Measurements from ENCODE around the gene HSD11B2.

The HSD11B2 gene

DNA sequence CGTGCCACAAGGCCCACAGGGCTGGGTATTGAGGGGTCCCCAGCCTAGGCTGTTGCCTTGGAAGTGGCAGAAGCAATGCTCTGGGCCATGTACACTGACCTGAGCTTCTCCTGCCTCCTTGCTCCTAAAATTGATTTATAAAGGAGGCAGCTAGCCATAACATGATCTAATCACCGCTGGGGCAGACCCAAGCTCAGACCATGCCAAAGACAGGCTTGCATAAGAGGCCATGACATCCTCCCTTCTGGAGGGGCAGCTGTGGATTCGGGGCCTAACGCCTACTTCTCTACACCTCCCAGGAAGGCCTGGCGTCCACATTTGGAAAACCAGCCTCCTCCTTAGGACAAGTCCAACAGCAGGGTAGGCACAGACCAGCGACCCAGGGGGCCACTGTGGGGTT is 12.3 kb downstream of the HSD11B2 start:
- DNase-seq, result no peak
- H3K36me3 ChIP-seq (replicated peaks), result peaks cover 21% of the 10 kb centered on the region
- TF ChIP-seq, protein P1, sequence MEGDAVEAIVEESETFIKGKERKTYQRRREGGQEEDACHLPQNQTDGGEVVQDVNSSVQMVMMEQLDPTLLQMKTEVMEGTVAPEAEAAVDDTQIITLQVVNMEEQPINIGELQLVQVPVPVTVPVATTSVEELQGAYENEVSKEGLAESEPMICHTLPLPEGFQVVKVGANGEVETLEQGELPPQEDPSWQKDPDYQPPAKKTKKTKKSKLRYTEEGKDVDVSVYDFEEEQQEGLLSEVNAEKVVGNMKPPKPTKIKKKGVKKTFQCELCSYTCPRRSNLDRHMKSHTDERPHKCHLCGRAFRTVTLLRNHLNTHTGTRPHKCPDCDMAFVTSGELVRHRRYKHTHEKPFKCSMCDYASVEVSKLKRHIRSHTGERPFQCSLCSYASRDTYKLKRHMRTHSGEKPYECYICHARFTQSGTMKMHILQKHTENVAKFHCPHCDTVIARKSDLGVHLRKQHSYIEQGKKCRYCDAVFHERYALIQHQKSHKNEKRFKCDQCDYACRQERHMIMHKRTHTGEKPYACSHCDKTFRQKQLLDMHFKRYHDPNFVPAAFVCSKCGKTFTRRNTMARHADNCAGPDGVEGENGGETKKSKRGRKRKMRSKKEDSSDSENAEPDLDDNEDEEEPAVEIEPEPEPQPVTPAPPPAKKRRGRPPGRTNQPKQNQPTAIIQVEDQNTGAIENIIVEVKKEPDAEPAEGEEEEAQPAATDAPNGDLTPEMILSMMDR (IDR thresholded peaks at IDR 0.05; ENCODE audit: low read depth, low read length, missing control alignments), result no peak

DNA sequence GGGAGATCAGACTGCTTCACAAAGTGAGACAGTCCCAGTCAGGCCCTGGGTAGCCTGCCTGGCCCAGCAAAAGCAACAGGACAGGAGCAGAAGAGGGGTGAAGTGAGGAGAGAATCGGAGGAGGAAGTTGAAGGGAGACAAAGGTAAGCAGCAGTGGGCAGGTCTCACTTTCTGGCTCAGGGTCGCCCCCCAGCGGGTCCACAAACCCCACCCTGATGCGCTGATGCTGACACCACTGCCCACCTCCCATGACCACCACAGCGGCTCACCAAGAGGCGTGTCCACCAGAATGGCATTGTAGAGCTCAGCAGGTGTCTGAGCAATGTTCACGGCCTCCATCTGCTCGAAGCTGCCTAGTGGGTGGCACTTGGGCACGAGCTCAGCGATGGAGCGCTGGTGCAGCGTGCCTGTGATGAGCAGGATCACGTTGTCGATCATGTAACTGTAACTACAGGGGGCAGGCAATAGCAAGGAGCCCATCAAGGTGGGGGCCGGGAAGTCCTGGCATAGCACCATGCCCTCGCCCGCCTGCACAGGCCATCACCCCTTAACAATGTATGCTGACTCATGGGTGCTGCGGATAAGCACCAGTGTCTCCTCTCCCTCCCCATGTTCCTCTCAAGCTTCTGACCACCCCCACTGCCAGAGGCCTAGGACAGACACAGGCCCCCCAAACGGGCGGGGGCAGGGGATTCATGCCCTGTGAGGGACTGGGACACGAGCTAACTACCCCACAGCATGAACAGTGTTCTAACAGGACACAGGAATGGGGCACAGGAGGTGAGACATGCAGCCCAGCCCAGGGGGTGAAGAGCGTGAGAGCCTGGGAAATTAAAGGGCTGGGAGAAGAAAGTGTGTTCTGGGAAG is 13.6 kb downstream of the HSD11B2 start:
- Histone ChIP-seq H3K27me3 (replicated peaks) (no peaks in the 10 kb centered on the region), H3K36me3 (replicated peaks) (peaks cover 13% of the 10 kb centered on the region), H3K4me3 (ENCODE audit: low read depth, low read length) (no peak overlapping the region), H3K27ac (no peak overlapping the region)
- TF ChIP-seq, protein P1 (IDR thresholded peaks at IDR 0.05; ENCODE audit: low read depth, low read length, missing control alignments), result peak; percentile 8
- in situ Hi-C loops (cut with HindIII; ENCODE audit: low pct_ligation_motif_present, low sequenced_read_pairs), result no loop called here
- DNase-seq, result no peak

More for the DNA sequence above, 12.3 kb downstream of the HSD11B2 start:
- no peak overlapping the region for H3K27ac ChIP-seq
- in situ Hi-C loops (cut with HindIII; ENCODE audit: low pct_ligation_motif_present, low sequenced_read_pairs), result no loop called here
- no peaks in the 10 kb centered on the region for H3K27me3 ChIP-seq (replicated peaks)
- no peak overlapping the region for H3K4me3 ChIP-seq (ENCODE audit: low read depth, low read length)

DNA sequence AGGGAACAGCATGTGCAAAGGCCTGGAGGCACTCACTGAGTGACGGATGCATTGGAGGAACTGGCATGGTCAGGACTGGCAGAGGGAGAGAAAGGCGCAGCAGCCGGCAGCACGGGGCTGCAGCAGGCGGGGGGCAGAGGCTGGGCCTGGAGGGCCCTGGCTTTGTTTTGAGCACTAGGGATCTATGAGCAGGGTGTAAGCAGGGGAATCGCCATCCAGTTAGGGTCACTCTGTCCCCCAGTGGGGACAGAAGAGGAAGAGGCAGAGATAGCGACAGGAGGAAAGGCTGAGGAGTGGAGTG is 14.2 kb downstream of the HSD11B2 start:
- Histone ChIP-seq H3K27me3 (replicated peaks) (no peaks in the 10 kb centered on the region), H3K4me3 (ENCODE audit: low read depth, low read length) (no peak overlapping the region), H3K36me3 (replicated peaks) (peaks cover 13% of the 10 kb centered on the region), H3K27ac (no peak overlapping the region)
- in situ Hi-C loops (cut with HindIII; ENCODE audit: low pct_ligation_motif_present, low sequenced_read_pairs), result no loop called here
- TF ChIP-seq, protein P1 (IDR thresholded peaks at IDR 0.05; ENCODE audit: low read depth, low read length, missing control alignments), result no peak
- no peak for DNase-seq

DNA sequence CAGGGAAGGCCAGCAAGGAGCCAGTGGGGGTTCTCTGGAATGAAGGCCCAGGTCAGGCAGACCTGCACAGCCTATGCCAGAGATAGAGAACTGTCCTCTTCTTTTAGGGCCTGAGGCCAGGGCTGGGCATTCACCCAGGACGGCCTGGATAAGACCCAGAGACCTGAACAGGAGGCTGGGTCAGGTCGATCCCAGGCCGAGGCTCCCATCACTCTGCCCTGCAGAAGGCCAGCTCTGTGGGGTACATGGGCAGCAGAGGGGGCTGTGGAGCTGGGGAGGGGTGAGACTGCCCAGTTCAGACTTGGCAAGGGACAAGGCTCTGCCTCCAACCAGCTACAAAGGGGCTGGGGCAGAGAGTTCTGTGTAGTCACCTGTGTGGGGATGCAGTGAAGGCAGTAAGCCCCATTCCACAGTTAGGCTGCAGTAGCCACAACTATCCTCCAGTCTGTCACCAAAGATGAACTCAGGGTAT is 14.6 kb downstream of the HSD11B2 start:
- Histone ChIP-seq H3K36me3 (replicated peaks) (peaks cover 13% of the 10 kb centered on the region), H3K4me3 (ENCODE audit: low read depth, low read length) (no peak overlapping the region), H3K27me3 (replicated peaks) (no peaks in the 10 kb centered on the region), H3K27ac (no peak overlapping the region)
- TF ChIP-seq, protein P1 (IDR thresholded peaks at IDR 0.05; ENCODE audit: low read depth, low read length, missing control alignments), result peak; percentile 33
- in situ Hi-C loops (cut with HindIII; ENCODE audit: low pct_ligation_motif_present, low sequenced_read_pairs), result no loop called here
- DNase-seq, result no peak

DNA sequence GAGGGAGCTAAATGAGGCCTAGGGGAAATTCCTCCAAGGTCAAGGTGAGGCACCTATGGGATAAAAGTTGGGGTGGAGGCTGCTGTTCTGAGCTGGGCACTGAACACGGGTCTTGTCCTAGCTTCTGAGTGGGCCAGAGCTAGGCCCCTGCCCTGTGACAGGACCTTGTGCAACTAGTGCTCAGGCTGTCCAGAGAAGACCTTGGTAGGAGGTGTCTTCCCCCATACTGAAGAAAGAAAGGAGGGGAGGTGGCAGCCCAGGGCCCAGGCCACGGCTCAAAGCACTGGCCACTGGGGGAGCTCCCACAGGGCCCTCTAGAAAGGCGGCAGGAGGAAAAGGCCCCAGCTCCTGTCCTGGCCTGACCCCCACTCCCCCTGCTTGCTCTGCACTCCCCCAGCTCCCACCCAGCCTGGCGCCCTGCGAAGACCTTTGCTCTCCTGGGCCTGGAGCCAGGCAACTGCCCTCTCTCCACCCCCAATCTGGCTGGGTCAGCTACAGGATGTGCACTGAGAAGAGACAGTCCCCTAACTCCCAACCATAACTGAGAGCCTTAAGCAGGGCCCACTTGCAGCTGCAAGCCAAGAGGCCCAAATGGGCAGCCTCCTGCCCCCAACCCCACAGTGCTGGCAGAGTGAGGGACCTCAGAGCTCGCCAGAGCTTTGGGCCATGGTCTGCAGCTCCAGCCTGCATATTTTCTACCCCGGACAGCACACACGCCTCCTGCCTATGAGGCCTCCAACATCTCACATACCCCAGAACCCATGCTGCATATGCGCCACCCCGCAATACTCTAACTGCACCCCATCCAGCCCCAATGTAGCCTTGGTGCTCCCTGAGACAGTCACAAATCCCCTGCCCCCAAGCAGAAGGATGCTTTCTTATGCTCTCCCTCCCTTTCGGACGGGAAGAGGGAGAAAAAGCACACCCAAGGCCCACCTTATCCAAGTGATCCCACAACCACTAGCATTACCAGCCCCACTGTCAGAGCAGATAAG is 15.3 kb downstream of the HSD11B2 start:
- TF ChIP-seq, protein P1 (IDR thresholded peaks at IDR 0.05; ENCODE audit: low read depth, low read length, missing control alignments), result no peak

More for the DNA sequence above, 15.3 kb downstream of the HSD11B2 start:
- no peaks in the 10 kb centered on the region for H3K27me3 ChIP-seq (replicated peaks)
- H3K4me3 ChIP-seq (ENCODE audit: low read depth, low read length), result no peak overlapping the region
- no peak overlapping the region for H3K27ac ChIP-seq
- peaks cover 13% of the 10 kb centered on the region for H3K36me3 ChIP-seq (replicated peaks)
- in situ Hi-C loops (cut with HindIII; ENCODE audit: low pct_ligation_motif_present, low sequenced_read_pairs), result no loop called here
- DNase-seq, result no peak

Measured in brain microvascular endothelial cell (primary cell).